MCF 10A (cell line): Measurements from ENCODE around the gene MKLN1. TPM values are rescaled to one million over a fixed set of nuclear protein-coding genes. Genes with fewer than 3 reads are reported as not detected.

Source experiments
- BruUV-seq: library from RNA; stranded (reverse); fragments of 400-500 nt; replicated peaks from 2 replicates; lab custom pipeline; 2021; lab: Mats Ljungman, UMichigan
- CTCF ChIA-PET: fragments of 300-600 bp; sonication (Branson Sonifier 250); formaldehyde crosslinking; extraction: SDS; loops from one replicate; lab custom pipeline; 2021; ENCODE audit warnings: antibody characterized with exemption, inconsistent platforms; lab: Yijun Ruan, JAX
- POLR2A ChIA-PET: fragments of 300-600, 350-650 bp; sonication (Branson Sonifier 250); formaldehyde crosslinking; extraction: SDS; loops from one replicate; lab custom pipeline; 2020; ENCODE audit warnings: antibody characterized with exemption, inconsistent platforms; lab: Yijun Ruan, JAX
- DNase-seq: peaks from one replicate; pipeline ENCODE4 v3.0.0-alpha.2; 2018; ENCODE audit not compliant: unreplicated experiment
- H3K27ac Mint-ChIP-seq: one replicate; pipeline ENCODE4 v1.8.0; 2022; ENCODE audit warnings: mild to moderate bottlenecking, low read depth, mixed read lengths; ENCODE audit not compliant: unreplicated experiment
- H3K27me3 Mint-ChIP-seq: one replicate; pipeline ENCODE4 v1.8.0; 2022; ENCODE audit warnings: mixed read lengths; ENCODE audit not compliant: insufficient read depth, unreplicated experiment
- H3K36me3 Mint-ChIP-seq: one replicate; pipeline ENCODE4 v1.8.0; 2022; ENCODE audit warnings: mild to moderate bottlenecking, moderate library complexity, mixed read lengths; ENCODE audit not compliant: insufficient read depth, unreplicated experiment
- H3K4me1 Mint-ChIP-seq: one replicate; pipeline ENCODE4 v1.8.0; 2022; ENCODE audit warnings: mixed read lengths; ENCODE audit not compliant: insufficient read depth, unreplicated experiment
- H3K4me3 Mint-ChIP-seq: one replicate; pipeline ENCODE4 v1.8.0; 2022; ENCODE audit warnings: mild to moderate bottlenecking, moderate library complexity, mixed read lengths; ENCODE audit not compliant: unreplicated experiment
- H3K9me3 Mint-ChIP-seq: one replicate; pipeline ENCODE4 v1.8.0; 2022; ENCODE audit warnings: mixed read lengths; ENCODE audit not compliant: unreplicated experiment
- CTCF ChIP-seq: fragments of 200-600 bp; IDR thresholded peaks from one replicate; pipeline ENCODE4 v1.8.0; 2022; ENCODE audit warnings: antibody characterized with exemption, mild to moderate bottlenecking; ENCODE audit not compliant: unreplicated experiment
- intact Hi-C: fragments of 100-400 bp; cut with micrococcal nuclease; formaldehyde crosslinking; loops from 2 replicates; pipeline ENCODE4 v1.14.1; 2022
- total RNA-seq: library from RNA; stranded (reverse); gene quantifications from 2 replicates; pipeline ENCODE4 v1.2.3, GENCODE V29; 2022

MKLN1 gene
- total RNA-seq, 1 experiment from 2014 or later = 35.6 TPM

GRCh38 chr7:131497454-131497853 lies 169.8 kb downstream of the MKLN1 start:
- Mint-ChIP-seq H3K36me3 (peaks cover 6% of the 10 kb centered on the region), H3K4me3 (no peak overlapping the region), H3K27me3 (no peaks in the 10 kb centered on the region), H3K27ac (no peak overlapping the region), H3K9me3 (no peaks in the 10 kb centered on the region), H3K4me1 (no peaks in the 10 kb centered on the region)
- ChIA-PET CTCF (interaction anchor here (0.8 kb wide), 1 partner anchor 158 kb away, joined by 4 read pairs; no protein-coding TSS in a partner anchor), POLR2A (interaction anchor here (0.6 kb wide), 1 partner anchor 18 kb away, joined by 4 read pairs; no protein-coding TSS in a partner anchor)
- intact Hi-C loops = no loop called here
- BruUV-seq = no TSS peak
- DNase-seq = no peak
- TF ChIP-seq CTCF = no peak

DNA sequence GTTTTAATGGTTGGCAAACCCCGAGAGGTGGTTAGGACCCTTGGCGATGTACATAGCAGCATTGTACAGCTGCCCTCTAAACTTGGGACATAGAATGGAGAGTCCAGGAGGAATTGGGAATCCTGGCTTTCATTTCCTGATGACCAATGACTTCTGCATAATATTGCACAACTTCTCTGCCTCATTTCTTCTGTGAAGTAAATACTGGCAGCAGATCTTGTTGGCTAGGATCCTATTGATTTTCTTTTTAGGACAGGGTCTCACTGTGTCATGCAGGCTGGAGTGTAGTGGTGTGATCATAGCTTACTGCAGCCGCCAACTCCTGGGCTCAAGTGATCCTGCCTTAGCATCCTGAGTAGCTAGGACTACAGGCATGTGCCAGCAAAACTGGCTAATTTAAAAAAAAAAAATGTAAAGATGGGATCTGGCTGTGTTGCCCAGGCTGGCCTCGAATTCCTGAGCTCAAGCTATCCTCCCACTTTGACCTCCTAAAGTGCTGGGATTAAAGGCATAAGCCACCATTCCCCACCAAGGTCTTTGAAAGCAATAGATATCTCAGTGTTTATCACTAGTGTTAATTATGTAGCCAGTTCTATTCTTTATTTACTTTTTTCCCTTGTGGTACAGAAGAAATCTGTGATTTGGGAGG lies 170.7 kb downstream of the MKLN1 start:
- no peaks in the 10 kb centered on the region for H3K27me3 Mint-ChIP-seq
- CTCF ChIA-PET = interaction anchor here (1.4 to 5.1 kb wide), 4 partner anchors 9 to 157 kb away, joined by 4 to 24 read pairs (median 10); no protein-coding TSS in a partner anchor
- no peak for TF ChIP-seq CTCF
- H3K9me3 Mint-ChIP-seq = no peaks in the 10 kb centered on the region
- no peaks in the 10 kb centered on the region for H3K4me1 Mint-ChIP-seq
- no peak for DNase-seq
- BruUV-seq = no TSS peak
- no peak overlapping the region for H3K27ac Mint-ChIP-seq
- POLR2A ChIA-PET = no interaction called here
- intact Hi-C loops = no loop called here
- no peak overlapping the region for H3K4me3 Mint-ChIP-seq
- peaks cover 6% of the 10 kb centered on the region for H3K36me3 Mint-ChIP-seq

DNA sequence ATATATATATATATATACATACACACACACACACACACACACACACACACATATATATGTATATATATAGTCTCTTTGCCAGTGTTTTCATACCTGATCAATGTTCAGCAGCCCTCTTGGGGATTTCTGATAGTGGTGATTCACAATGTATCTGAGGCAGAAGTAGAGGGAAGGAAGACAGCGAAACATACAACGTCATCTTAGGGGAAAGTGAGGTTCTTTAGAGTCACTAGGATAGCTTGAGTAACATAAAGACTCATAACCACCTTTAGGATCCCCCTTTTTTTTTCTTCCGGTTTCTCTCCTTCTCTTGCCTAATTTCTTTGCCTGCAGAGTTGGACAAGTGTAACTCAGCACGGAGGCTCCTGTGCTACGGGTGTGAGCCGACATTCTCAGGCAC lies 172.1 kb downstream of the MKLN1 start:
- no peaks in the 10 kb centered on the region for H3K4me1 Mint-ChIP-seq
- peaks cover 9% of the 10 kb centered on the region for H3K36me3 Mint-ChIP-seq
- POLR2A ChIA-PET = interaction anchor here (0.9 kb wide), 1 partner anchor 19 kb away, joined by 5 read pairs; no protein-coding TSS in a partner anchor
- CTCF ChIA-PET = interaction anchor here (0.6 to 5.1 kb wide), 4 partner anchors 11 to 1280 kb away, joined by 3 to 24 read pairs (median 10); no protein-coding TSS in a partner anchor
- TF ChIP-seq CTCF = no peak
- no peak overlapping the region for H3K27ac Mint-ChIP-seq
- intact Hi-C loops = no loop called here
- H3K27me3 Mint-ChIP-seq = no peaks in the 10 kb centered on the region
- no peak for DNase-seq
- no peak overlapping the region for H3K4me3 Mint-ChIP-seq
- H3K9me3 Mint-ChIP-seq = no peaks in the 10 kb centered on the region
- BruUV-seq = no TSS peak

DNA sequence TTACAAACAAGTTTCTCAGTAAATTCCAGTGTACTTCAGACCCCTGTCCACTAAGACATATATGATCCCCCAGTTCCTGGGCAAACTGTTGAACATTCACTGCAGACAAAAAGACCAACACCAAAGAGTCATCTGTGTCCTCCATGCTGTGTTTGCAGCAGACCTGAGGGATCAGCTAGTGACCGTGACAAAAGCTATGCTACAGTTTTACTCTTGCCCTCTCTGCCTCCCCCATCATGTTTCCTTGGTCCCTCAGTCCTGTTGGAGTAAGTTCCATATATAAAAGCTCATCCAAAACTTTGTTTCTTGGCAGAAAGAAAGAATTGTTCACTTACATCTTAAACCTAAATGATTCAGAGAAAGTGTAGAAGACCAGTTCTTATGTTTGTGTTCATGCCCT lies 172.7 kb downstream of the MKLN1 start:
- no peak for DNase-seq
- intact Hi-C loops = no loop called here
- TF ChIP-seq CTCF = no peak
- Mint-ChIP-seq H3K4me1 (no peaks in the 10 kb centered on the region), H3K27me3 (no peaks in the 10 kb centered on the region), H3K27ac (no peak overlapping the region), H3K4me3 (no peak overlapping the region), H3K36me3 (peaks cover 14% of the 10 kb centered on the region), H3K9me3 (no peaks in the 10 kb centered on the region)
- no TSS peak for BruUV-seq
- ChIA-PET POLR2A (interaction anchor here (0.9 kb wide), 1 partner anchor 20 kb away, joined by 5 read pairs; no protein-coding TSS in a partner anchor), CTCF (interaction anchor here (1.5 to 5.1 kb wide), 4 partner anchors 12 to 155 kb away, joined by 4 to 24 read pairs (median 11); no protein-coding TSS in a partner anchor)
